Colon (tissue), 2 donors: ENCODE results near the gene NCBP3.
"Not testable (repeated sequence)": the region's sequence is repeated elsewhere in the genome, so short reads cannot be mapped to it uniquely, and the experiment has no call there.

Experiments used
- FAIRE-seq: peaks from 2 replicates; lab custom pipeline; 2012; peaks lifted over from hg19 to GRCh38; lab: Jason Lieb, UNC
- donor health status: control.
- donor health status: control.

Gene NCBP3

DNA sequence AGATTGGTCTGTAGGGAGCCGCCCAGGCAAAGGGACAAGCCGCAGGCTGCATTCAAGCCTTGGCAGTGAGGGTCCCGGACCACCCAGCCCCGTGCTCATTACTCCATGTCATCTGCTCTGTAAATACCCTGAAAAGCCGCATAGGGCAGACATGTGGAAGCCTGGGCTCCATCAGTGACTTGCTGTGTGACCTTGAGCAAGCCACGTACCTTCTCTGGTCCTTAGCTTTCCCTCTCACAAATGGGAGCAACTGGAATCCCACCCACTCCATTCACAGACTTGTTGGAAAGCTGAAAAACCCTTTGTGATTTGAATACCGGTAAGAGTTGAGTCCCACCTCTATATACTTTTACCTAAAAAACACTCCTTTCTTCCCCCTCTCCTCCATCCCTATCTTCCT is 34.9 kb upstream of the NCBP3 start:
- FAIRE-seq, result no peak

DNA sequence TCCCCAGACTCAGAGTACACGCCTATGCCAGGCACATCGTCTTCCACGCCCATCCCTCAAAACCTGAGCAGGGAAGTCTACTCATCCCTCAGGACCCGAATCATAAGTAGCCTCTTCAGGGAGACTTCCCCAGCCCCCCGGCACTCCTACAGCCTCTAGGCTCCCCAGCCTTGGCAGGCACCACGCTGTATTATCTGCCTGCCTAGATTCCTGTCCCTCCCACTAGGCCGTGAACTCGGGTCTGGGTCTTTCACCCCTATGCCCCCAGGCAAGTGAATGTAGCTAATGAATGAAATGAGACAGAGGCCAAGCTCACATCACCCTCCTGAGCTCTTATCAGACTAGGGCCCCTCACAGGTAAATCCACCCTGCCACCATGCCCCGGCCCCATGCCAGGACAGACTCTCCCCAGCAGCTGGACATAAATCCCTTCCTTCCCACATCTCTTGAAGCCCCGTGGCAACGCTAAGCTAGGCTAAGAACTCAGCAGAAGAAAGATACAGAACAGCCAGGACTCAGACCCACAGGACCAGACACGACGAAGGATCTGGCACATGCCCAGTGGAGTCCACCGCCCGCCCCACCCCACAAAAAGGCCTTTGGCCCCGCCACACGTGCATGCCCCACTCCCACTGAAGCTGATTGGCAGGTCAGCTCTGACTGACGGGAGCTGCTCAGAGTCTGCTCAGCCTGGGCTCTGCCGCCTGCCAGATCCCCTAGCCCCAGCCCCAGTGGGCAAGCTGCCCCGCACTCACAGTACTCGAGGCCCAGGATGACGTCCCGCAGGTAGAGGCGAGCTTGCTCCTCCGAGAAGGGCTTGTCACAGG is 33.8 kb upstream of the NCBP3 start:
- FAIRE-seq, result no peak

DNA sequence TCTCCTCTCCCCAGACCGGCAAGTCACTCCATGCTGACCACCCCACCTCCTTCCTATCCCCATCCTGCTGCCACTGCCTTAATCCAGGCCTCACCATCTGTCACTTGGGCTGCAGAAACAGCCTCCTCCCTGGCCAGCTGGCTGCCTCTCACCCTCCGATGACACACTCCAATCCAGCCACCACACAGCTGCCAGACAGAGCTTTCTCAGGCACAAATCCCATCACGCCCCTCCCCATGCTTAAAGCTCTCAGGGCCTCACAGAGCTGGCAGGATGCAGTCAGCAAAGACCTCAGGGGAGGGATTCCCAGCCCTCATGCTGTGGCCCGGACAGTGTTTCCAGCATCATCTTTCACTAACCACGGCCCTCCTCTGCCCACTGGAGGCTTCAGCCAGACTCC is 33.1 kb upstream of the NCBP3 start:
- FAIRE-seq, result no peak

DNA sequence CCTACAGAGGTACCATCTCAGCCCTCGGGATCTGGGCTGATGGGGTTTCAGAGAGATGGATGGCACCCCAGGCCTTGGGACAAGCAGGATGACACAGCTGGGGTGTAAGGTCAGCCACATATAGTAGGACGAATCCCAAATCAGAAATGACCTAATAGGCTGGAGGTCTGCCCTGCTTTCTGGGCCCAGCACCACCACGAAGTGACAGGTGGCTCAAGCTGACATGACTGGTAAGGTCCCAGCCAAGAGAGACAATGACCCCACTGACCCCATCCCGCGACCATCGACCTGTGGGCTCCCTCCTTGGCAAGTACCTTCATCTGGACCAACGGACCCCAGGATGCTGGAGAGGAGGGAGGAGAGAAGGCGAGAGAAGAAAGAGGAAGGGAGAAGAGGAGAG is 31.2 kb upstream of the NCBP3 start:
- no peak for FAIRE-seq

DNA sequence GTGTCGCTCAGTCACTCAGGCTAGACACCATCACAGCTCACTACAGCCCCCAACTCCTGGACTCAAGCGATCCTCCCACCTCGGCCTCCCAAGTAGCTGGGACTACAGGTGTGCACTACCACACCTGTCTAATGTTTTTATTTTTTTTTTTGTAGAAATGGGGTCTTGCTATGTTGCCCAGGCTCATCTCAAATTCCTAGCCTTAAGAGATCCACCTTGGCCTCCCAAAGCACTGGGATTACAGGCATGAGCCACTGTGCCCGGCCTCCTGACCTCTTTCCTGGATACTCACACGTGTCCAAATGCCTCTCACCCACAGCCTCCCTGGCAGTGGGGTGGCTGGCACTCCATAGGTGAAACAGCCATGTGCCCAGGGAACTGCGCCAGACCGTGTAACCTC is 29.3 kb upstream of the NCBP3 start:
- FAIRE-seq, result no peak

DNA sequence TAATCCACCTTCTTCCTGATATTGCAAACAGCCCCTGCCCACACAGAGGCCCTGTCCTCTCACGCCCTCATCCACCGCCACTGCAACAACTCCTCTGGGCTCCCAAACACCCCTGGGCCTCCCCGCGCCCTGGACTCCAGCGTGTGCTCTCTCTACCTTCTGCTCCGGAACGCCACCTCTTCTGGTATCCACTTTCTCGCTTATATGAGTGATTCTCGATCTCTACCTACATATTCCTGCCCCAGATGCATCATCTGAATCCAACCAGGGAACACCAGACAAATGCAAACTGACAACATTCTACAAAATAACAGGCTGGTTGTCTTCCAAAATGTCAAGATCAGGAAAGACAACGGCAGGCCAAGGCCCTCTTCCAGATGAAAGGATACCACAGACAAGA is 27.8 kb upstream of the NCBP3 start:
- no peak for FAIRE-seq

DNA sequence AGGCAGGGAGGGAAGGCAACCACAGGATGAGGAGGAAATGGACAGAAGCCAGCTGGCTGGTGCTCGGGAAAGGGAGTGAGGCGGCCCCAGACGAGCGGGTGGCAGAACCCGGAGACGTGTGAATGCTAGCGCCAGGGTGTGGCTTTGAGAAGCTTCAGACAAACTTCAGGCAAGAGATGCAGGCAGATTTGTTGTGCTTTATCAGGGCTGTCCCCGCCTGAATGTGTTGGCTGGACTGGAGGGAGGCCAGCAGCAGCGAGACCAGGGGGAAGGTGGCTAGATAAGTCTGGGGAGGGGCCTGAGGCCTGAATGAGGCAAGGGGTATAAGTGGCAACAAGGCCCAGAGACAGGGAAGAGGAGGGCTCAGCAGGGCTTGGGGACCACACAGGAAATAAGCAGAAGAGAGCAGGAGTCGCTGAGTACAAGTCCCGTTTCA is 24.8 kb upstream of the NCBP3 start:
- FAIRE-seq, result no peak

DNA sequence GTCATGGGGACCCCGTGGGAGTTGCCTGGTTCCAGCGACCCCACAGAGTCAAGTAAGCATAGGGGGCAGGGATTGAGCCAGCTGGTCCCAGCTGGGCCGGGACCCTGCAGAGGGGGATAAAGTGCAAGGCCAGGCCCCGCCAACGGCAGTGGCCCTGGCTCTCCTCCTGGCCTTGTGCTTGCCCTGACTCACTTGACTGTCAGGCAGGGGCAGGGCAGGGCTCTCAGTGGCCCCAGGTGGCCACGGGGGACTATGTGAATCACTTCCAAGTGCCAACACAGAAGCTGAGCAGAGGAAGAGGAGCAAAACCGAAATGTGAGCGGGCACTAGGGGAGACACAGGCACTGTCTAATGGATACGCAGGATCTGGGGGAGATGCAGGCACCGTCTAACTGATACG is 21.6 kb upstream of the NCBP3 start:
- FAIRE-seq, result no peak

DNA sequence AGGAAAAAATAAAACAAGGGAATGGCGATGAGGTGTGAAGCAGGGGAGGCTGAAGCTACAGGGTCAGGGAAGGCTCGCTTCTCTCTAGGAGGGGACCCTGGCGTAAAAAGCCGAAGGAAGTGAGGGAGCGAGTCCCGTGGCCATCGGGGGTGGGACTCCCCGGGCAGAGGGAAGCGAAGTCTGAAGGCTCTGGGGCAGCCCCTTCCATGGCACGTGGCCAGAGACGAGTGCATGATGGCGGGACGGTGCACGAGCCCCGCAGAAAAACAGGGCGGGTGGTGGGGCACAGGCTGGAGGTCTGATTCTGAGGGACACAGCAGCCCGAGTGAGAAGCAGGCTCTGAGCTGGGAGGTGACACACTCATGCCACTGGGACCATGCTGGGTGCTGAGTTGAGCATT is 21.1 kb upstream of the NCBP3 start:
- FAIRE-seq, result no peak

DNA sequence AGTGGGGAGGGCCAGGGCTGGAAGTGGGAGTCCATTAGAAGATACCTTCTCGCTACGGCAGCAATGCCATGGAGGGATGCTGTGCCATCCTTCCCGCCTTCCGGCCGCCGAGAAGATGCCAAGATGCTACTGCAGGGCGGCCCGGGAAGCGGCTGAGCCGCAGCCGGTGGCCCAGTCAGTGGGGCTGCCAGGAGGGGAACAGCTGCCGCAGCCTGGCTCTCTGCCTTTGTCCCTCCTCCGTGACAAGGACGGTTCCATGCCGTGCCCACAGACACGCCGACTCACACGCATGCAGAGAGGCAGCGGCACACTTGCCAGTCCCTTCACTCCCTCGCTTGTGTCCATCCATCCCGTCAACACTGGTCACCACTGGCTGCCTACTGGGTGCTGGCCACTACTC is 20.2 kb upstream of the NCBP3 start:
- FAIRE-seq, result no peak

DNA sequence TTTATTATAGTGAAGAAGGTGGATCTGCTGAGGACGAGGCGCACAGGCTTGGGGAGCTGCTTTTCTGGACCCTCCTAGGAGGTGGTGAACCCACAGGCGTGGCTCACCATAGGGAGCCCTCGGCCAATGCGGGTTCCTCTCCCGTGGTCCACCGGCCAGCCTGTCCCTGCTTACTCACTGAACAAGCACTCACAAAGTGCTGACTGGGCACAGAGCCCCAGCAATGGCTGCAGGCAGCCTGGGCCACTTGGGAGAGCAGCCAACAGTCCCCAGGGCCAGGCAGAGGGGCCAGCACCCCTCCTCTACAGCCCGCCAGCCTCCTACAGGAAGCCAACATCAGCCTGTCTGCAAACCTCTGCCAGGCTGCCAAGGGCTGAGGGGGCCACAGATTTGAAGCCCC is 19.1 kb upstream of the NCBP3 start:
- FAIRE-seq, result no peak

DNA sequence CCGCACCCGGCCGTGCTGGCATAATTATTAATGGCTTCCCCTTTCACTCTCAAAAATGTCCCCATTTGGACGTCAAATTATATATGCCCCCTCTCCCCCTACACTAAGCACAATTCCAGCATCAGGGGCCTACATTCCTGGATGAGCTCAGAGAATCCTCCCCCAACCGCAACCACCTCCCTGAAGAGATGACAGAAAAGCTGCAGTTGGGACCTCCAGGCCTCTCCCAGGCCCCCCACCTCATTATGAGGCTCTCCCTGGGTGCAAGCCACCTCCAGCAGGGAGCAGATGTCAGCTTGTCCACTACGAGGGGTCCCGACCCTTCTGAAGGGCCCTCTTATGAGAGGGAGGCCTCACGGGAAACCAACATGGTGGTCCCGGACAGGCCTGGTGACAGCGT is 18.5 kb upstream of the NCBP3 start:
- no peak for FAIRE-seq

DNA sequence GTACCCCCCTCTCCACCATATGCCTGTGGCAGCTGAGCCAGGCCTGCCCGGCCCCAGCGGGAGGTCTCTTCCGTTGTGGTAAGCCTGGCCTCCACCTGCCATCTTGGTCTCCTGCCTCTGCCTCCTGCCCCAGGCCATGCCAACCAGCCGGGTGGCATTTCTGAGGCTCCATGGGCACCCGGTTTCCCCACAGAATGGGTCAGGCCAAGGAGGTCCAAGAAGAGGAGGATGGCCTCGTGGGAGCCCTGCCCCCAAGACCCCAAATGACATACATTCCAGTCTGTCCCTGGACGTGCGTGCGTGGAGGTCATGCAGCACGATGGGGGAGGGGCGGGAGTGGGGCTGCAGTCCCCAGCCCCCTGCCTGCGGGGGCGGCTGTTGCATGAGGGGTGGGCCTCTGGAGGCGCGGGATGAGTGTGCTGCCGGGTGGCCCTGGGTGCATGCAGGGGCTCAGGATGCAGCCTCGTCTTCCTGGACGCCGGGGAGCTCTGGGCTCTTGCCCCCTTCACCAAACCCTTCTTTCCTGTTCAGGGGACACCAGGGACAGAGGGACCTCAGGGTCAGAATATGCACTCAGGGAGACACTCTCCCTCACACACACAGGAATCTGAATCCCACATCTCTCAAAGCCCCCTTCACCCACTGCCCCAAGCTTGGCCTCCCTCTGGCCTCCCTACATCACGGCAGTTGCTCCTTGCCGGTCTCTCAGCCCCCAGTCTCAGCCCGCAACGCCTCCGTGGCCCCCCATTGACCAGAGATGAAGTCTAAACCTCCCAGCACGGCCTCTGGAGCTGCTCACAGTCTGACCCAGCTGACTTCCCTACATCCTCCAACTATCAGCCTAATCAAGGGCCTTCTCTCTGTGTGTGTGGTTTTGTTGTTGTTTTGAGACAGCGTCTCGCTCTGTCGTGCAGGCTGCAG is 16.0 kb upstream of the NCBP3 start:
- FAIRE-seq, result no peak

DNA sequence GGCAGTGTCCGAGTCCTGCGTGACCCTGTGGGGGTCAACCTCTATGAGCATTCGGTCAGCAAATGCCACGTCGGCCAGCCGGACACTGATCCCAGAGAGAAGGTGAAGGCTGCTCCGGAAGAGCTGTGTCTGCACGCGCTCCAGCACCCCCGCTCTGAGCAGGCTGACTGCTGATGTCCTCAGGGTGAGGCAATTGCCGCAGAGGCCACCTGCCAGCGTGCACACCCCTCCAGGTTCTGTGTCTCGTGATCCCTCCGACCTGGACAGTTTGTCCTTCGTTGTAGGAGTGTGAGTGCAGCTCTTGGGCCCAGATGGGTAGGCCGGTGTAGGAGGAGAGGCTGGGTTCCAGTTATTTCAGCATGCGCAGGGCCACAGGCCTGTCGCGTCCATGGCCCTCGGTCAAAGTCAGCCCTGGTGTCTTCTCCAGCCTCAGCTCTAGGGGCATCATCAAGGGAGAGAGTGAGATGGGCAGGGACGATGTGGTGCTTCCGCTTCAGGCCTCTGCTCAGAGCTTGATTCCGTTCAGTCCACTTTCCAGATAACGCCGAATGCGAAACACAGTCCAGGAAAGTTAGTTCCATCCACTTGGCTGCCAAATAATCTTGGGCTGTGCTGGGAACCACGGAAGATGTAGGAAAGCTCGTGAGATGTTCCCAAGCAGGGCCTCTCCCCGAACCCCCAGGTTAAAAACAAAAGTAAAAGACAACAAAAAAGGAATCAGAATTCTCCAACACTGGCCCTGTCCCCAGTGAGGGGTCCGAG is 15.1 kb upstream of the NCBP3 start:
- FAIRE-seq, result no peak

DNA sequence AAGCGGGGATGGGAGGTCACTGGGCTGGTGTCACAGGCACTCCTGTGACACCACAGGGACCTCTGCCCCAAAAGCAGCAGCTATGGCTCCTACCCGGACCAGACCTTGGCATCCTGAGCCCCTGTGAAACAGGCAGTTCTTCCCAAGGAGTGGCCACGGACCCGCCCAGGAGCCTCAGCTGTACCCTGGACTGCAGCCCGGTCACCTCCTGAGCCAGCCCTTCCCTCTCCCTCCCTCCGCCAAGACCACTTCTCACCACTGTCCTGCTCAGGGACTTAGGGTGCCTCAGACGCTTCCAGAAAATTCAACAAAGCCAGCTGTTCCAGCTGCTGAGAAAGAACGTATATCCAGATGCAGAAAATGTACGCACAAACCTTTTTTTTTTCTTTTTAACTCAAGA is 13.9 kb upstream of the NCBP3 start:
- no peak for FAIRE-seq

DNA sequence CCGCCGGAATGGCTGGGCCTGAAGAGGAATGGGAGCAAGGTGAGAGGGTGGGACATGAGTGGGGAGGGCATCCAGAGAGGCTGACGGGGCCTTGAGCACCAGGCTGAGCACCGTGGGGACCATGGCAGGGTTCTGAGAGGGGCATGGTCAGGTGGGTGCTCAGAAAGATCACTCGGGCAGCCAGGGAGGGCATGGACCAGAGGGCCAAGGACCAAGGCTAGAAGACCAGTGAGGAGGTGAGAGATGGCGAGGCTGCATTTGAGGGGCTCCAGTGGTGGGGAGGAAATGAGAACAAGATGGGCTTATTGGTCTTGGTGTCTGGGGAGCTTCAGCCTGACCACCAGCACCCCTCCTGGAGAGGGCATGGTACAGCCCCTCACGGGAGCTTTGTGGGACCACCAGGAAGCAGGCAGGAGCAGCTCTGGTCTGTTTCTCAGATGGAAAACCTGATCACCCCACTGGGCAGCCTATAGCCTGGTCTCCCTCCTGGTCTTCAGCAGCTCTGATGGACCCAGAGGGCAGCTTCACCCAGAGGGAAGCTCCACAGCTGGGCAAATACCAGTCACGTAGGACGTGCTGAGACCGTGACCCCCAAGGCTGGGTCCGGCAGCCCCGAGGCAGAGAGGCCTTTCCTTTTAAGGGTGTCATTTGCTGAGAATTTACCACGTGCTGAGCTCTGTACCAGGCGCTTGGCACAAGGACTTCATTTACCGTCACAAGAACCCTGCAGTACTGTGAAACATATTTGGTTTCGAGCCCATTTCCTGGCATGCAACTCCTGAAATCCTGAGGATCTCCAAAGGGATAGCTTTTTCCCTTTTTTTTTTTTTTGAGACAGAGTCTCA is 11.4 kb upstream of the NCBP3 start:
- no peak for FAIRE-seq

DNA sequence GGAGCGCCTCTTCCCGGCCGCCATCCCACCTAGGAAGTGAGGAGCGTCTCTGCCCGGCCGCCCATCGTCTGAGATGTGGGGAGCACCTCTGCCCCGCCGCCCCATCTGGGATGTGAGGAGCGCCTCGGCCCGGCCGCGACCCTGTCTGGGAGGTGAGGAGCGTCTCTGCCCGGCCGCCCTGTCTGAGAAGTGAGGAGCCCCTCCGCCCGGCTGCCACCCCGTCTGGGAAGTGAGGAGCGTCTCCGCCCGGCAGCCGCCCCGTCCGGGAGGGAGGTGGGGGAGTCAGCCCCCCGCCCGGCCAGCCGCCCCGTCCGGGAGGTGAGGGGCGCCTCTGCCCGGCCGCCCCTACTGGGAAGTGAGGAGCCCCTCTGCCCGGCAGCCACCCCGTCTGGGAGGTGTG is 8.2 kb upstream of the NCBP3 start:
- not testable (repeated sequence) for FAIRE-seq

DNA sequence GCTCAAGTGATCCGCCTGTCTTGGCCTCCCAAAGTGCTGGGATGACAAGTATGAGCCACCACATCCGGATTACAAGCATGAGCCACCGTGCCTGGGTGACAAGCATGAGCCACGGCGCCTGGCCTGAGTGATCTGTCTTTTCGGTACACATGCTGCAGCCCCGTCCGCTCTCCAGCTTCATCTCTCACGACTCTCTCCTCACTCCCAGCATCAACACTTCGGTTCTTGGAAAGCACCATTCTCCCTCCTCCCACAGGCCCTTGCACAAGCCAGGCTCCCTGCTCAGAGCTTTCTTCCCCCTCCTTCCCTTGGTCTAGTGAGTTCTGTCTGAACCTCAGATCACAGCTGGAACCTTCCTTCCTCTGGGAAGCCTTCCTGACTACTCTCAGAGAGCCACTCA is 6.5 kb upstream of the NCBP3 start:
- no peak for FAIRE-seq

DNA sequence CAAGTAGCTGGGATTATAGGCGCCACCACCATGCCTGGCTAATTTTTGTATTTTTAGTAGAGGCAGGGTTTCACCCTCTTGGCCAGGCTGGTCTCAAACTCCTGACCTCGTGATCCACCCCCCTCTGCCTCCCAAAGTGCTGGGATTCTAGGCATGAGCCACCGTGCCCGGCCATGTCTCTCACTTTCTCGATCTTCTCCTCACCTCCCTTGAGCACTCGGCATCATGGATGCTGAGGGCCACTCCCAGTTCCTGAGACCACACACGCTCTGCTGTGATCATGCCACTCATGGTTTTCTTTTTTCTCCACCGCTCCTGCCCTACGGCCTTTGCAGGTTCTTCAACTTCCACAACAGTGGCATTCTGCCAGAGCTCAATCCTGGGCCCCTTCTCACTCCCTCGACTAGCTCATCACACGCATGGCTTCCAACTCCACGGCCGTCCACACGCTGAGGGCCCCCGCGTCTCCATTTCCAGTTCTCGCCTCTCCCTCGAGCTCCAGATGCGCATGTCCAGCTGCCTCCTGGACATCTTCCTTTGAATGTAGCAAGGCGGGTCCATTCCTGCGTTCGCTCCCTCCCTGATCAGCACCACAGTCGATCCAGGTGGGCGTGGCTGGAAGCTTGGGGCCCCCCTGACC is 5.5 kb upstream of the NCBP3 start:
- no peak for FAIRE-seq

DNA sequence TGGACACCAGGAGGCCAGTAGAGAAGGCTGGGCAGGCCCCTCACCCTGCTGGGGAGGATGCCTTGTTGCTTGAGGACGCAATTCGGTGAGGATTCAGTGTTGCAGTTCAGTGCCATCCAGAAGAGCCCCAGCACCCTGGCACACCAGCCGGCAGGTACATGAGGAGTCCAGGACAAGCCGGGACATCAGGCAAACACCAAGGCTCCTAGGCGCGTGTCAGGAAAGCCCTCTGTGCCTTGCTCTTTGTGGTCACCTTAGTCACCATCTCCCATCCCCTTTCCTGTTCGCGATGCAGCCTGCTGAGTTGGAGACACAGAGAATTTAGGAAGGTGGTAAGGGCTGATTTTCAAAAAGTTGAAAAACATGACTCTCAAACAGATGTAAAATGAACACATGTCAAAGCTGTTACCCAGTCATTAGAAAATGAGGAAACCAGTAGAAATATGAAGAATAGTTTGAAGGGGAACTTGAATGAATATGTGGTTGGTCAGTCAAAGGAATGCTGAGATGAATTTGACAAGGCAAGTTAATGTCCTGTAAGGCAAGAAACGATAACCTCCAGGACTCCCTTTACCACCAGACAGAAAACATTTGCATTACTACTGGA is 2.3 kb upstream of the NCBP3 start:
- no peak for FAIRE-seq

DNA sequence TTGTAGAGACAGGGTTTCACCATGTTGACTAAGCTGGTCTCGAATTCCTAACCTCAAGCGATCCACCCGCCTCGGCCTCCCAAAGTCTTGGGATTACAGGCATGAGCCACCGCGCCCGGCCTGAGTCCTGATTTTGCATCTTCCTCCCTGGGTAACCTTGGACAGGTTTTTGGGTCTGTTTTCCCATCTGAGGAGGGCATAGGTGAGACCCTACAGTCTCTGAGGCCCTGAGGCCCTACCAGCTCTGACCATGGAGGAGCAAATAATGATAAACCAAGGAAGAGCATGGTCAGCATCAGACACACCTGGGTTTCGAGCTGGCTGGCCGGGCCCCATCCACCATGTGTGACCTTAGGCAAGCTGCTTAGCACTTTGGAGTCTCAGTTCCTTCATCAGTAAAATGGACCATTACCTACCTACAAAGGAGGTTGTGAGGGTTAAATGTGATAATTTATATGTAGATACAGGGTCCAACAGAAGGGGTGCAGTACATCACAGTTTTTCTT is 1.2 kb upstream of the NCBP3 start:
- no peak for FAIRE-seq
